Hepatic stellate cell (primary cell): ENCODE measurements around the gene MRPL14.
A peak's percentile ranks its signal among the peaks of the same experiment; 100 is the strongest.

ENCODE experiments used
- DNase-seq: peaks from one replicate; pipeline ENCODE4 v3.0.0; 2011; ENCODE audit warnings: low spot score

The MRPL14 gene

GRCh38 chr6:44078827-44079671 lies 48.2 kb downstream of the MRPL14 start:
- DNase-seq: peak; percentile 87

- DNase-seq: no peak
Measured at GRCh38 chr6:44078219-44078826, 48.9 kb downstream of the MRPL14 start.

- DNase-seq: no peak
Measured at GRCh38 chr6:44077214-44077946, 49.9 kb downstream of the MRPL14 start.

- no peak for DNase-seq
Measured at GRCh38 chr6:44076356-44077213, 50.7 kb downstream of the MRPL14 start.

GRCh38 chr6:44075647-44076355 lies 51.5 kb downstream of the MRPL14 start:
- no peak for DNase-seq

- no peak for DNase-seq
Measured at GRCh38 chr6:44074813-44075646, 52.2 kb downstream of the MRPL14 start.

GRCh38 chr6:44074439-44074812 lies 52.8 kb downstream of the MRPL14 start:
- DNase-seq: peak; percentile 90

GRCh38 chr6:44073612-44074438 lies 53.4 kb downstream of the MRPL14 start:
- DNase-seq: no peak

GRCh38 chr6:44072959-44073611 lies 54.2 kb downstream of the MRPL14 start:
- DNase-seq: peak; percentile 92

GRCh38 chr6:44072452-44072958 lies 54.7 kb downstream of the MRPL14 start:
- DNase-seq: no peak

GRCh38 chr6:44071670-44072451 lies 55.4 kb downstream of the MRPL14 start:
- DNase-seq: peak; percentile 93

GRCh38 chr6:44068607-44069296 lies 58.5 kb downstream of the MRPL14 start:
- DNase-seq: no peak

GRCh38 chr6:44067173-44068139 lies 59.8 kb downstream of the MRPL14 start:
- no peak for DNase-seq

- no peak for DNase-seq
Measured at GRCh38 chr6:44066394-44067172, 60.7 kb downstream of the MRPL14 start.

GRCh38 chr6:44065443-44066140 lies 61.7 kb downstream of the MRPL14 start:
- DNase-seq: no peak
